ENCODE measurements around the gene FAM169A. TPM values are rescaled to one million over a fixed set of nuclear protein-coding genes. Genes with fewer than 3 reads are reported as not detected.
"Not testable (repeated sequence)": the region's sequence is repeated elsewhere in the genome, so short reads cannot be mapped to it uniquely, and the experiment has no call there.

FAM169A gene
- total and polyA plus RNA-seq, 2 donors (not counting 3 experiments of a cell fraction or from before 2014, with no cell fraction given): 0.06 to 0.62 TPM

DNA sequence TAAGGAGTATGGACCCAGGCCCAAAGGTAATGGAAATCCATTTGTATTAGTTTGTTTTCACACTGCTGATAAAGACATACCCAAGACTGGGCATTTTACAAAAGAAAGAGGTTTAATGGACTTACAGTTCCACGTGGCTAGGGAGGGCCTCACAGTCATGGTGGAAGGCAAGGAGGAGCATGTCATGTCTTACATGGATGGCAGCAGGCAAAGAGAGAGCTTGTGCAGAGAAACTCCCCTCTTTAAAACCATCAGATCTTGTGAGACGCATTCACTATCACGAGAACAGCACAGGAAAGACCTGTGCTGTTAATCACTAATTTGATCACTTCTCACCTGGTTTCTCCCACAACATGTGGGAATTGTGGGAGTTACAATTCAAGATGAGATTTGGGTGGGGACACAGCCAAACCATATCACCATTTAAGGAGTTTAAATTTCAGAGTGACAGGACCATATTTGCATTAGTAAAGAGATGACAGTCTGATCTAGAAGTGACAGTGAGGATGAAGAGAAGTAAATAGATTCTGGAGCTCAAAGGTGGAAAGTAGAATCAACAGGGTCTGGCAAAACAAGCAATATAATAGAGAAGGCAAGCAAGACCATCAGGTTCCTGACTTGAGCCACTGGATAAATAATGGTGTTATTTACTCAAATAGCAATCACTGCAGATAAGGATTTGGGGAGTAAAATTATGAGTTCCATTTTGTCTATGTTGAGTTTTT is 7.5 kb upstream of the FAM169A start:
- BruUV-seq (replicated peaks): no TSS peak
- intact Hi-C loops (cut with micrococcal nuclease) (no loop called here), dilution Hi-C loops (cut with MboI; ENCODE audit: extremely low pct_ligation_motif_present, low sequenced_read_pairs) (no loop called here)
- Histone ChIP-seq H2AFZ (ENCODE audit: low read depth, low read length) (no peak overlapping the region), H3K4me2 (ENCODE audit: insufficient read depth, low read length) (no peak overlapping the region), H3K4me3 (replicated peaks in 1 of 3; ENCODE audit: insufficient read depth in 1 of 3, low read depth in 1 of 3, low read length in 3 of 3) (no peak overlapping the region), H3K79me2 (ENCODE audit: control insufficient read depth, insufficient read depth, low read length) (no peaks in the 10 kb centered on the region), H3K9ac (replicated peaks; ENCODE audit: extremely low read depth, insufficient read depth, low read length) (no peak overlapping the region), H3K9me1 (replicated peaks; ENCODE audit: control insufficient read depth, extremely low read depth, insufficient read depth, low read length) (no peaks in the 10 kb centered on the region), H4K20me1 (replicated peaks; ENCODE audit: control insufficient read depth, extremely low read depth, insufficient read depth, low read length) (no peaks in the 10 kb centered on the region), H3K27ac (ENCODE audit: insufficient read depth, low read depth, low read length) (no peak overlapping the region), H3K36me3 (ENCODE audit: control insufficient read depth in 2 of 2, extremely low read depth in 1 of 2, insufficient read depth in 2 of 2, low read length in 2 of 2) (no peaks in the 10 kb centered on the region), H3K4me1 (ENCODE audit: control insufficient read depth, extremely low read depth, insufficient read depth, low read length) (no peaks in the 10 kb centered on the region), H3K9me3 (replicated peaks; ENCODE audit: control insufficient read depth, insufficient read depth, low read length) (no peaks in the 10 kb centered on the region), H3K27me3 (ENCODE audit: control insufficient read depth in 2 of 2, insufficient read depth in 2 of 2, low read length in 2 of 2) (peaks cover 7 to 9% of the 10 kb centered on the region in 2 experiments)
- TF ChIP-seq JUN (IDR thresholded peaks at IDR 0.05; ENCODE audit: borderline replicate concordance, insufficient read depth, insufficient read length, low read depth): no peak
- DNase-seq (ENCODE audit: low read depth, low spot score) (no peak), FAIRE-seq (no peak)
- ChIA-PET CTCF (no interaction called here), POLR2A (no interaction called here)

DNA sequence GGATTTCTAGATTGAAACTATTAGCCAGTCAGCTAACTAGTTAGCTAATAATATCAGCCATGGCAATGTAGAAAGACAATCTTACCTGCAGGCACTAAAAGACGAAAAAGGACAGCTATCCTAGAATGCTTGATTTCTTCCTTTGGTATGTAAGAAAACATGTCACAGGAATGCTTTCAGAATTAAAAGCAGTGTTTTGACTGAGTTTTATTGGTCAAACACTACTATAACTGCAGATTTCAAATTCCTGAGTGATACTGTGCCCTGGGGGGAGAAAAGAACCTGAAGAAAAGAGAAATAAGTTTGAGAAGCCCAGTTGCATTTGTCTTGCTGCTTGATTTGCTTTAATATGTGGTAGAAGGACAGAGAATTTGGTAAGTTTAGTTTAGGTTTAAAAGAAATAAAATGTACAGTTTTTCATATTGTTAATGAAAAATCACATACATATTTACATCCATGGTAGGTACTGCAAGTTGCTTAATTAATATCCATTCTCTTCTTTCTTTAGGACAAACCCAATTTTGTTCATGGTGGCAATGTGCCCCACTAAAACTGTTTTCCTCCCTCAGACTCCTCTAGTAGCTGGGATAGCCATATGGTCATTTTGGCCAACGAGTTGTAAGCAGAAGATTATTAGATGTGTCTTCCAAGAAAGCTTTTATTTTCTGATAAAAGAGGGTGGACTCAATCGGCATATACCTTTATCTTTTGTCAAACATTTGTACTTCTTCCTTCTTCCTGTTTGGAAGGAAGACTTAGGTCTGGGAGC is 4.3 kb upstream of the FAM169A start:
- no peak overlapping the region for H3K9ac ChIP-seq (replicated peaks; ENCODE audit: extremely low read depth, insufficient read depth, low read length)
- BruUV-seq (replicated peaks): no TSS peak
- H3K79me2 ChIP-seq (ENCODE audit: control insufficient read depth, insufficient read depth, low read length): no peaks in the 10 kb centered on the region
- DNase-seq (ENCODE audit: low read depth, low spot score): no peak
- no peak for FAIRE-seq
- no peak overlapping the region for H3K4me2 ChIP-seq (ENCODE audit: insufficient read depth, low read length)
- CTCF ChIA-PET: interaction anchor here (0.9 to 1.1 kb wide), 2 partner anchors 9 to 11 kb away, joined by 3 to 4 read pairs; no protein-coding TSS in a partner anchor
- H3K27me3 ChIP-seq (ENCODE audit: control insufficient read depth in 2 of 2, insufficient read depth in 2 of 2, low read length in 2 of 2): peaks cover 18 to 20% of the 10 kb centered on the region in 2 experiments
- intact Hi-C loops (cut with micrococcal nuclease): no loop called here
- no peak overlapping the region for H3K27ac ChIP-seq (ENCODE audit: insufficient read depth, low read depth, low read length)
- TF ChIP-seq, protein P1, sequence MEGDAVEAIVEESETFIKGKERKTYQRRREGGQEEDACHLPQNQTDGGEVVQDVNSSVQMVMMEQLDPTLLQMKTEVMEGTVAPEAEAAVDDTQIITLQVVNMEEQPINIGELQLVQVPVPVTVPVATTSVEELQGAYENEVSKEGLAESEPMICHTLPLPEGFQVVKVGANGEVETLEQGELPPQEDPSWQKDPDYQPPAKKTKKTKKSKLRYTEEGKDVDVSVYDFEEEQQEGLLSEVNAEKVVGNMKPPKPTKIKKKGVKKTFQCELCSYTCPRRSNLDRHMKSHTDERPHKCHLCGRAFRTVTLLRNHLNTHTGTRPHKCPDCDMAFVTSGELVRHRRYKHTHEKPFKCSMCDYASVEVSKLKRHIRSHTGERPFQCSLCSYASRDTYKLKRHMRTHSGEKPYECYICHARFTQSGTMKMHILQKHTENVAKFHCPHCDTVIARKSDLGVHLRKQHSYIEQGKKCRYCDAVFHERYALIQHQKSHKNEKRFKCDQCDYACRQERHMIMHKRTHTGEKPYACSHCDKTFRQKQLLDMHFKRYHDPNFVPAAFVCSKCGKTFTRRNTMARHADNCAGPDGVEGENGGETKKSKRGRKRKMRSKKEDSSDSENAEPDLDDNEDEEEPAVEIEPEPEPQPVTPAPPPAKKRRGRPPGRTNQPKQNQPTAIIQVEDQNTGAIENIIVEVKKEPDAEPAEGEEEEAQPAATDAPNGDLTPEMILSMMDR (IDR thresholded peaks at IDR 0.05; ENCODE audit: extremely low read depth in 1 of 2, insufficient read depth in 1 of 2, low read depth in 1 of 2, low read length in 2 of 2): no peak
- TF ChIP-seq MYC (IDR thresholded peaks at IDR 0.05; ENCODE audit: low read depth, low read length) (no peak), GATA2 (IDR thresholded peaks at IDR 0.05; ENCODE audit: insufficient read depth, insufficient read length, low read depth, low read length) (no peak)
- no peak overlapping the region for H3K4me3 ChIP-seq (replicated peaks in 1 of 3; ENCODE audit: insufficient read depth in 1 of 3, low read depth in 1 of 3, low read length in 3 of 3)
- H4K20me1 ChIP-seq (replicated peaks; ENCODE audit: control insufficient read depth, extremely low read depth, insufficient read depth, low read length): no peaks in the 10 kb centered on the region
- H3K9me3 ChIP-seq (replicated peaks; ENCODE audit: control insufficient read depth, insufficient read depth, low read length): no peaks in the 10 kb centered on the region
- H2AFZ ChIP-seq (ENCODE audit: low read depth, low read length): no peak overlapping the region
- H3K4me1 ChIP-seq (ENCODE audit: control insufficient read depth, extremely low read depth, insufficient read depth, low read length): peaks cover 8% of the 10 kb centered on the region
- dilution Hi-C loops (cut with MboI; ENCODE audit: extremely low pct_ligation_motif_present, low sequenced_read_pairs): no loop called here
- POLR2A ChIA-PET: no interaction called here
- no peaks in the 10 kb centered on the region for H3K36me3 ChIP-seq (ENCODE audit: control insufficient read depth in 2 of 2, extremely low read depth in 1 of 2, insufficient read depth in 2 of 2, low read length in 2 of 2)
- H3K9me1 ChIP-seq (replicated peaks; ENCODE audit: control insufficient read depth, extremely low read depth, insufficient read depth, low read length): no peaks in the 10 kb centered on the region

DNA sequence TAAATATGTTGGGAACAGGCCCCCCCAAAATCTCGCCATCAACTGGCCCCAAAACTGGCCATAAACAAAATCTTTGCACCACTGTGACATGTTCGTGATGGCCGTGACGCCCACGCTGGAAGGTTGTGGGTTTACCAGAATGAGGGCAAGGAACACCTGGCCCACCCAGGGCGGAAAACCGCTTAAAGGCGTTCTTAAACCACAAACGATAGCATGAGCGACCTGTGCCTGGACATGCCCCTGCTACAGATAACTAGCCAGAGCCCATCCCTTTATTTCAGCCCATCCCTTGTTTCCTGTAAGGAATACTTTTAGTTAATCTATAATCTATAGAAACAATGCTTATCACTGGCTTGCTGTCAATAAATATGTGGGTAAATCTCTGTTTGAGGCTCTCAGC is 3.2 kb upstream of the FAM169A start:
- H4K20me1 ChIP-seq (replicated peaks; ENCODE audit: control insufficient read depth, extremely low read depth, insufficient read depth, low read length); H3K9me3 ChIP-seq (replicated peaks; ENCODE audit: control insufficient read depth, insufficient read depth, low read length); CTCF ChIA-PET; H3K36me3 ChIP-seq (ENCODE audit: control insufficient read depth in 2 of 2, extremely low read depth in 1 of 2, insufficient read depth in 2 of 2, low read length in 2 of 2); BruUV-seq (replicated peaks); H3K9ac ChIP-seq (replicated peaks; ENCODE audit: extremely low read depth, insufficient read depth, low read length); intact Hi-C loops (cut with micrococcal nuclease); H3K4me3 ChIP-seq (replicated peaks in 1 of 3; ENCODE audit: insufficient read depth in 1 of 3, low read depth in 1 of 3, low read length in 3 of 3); H2AFZ ChIP-seq (ENCODE audit: low read depth, low read length); POLR2A ChIA-PET; DNase-seq (ENCODE audit: low read depth, low spot score); H3K79me2 ChIP-seq (ENCODE audit: control insufficient read depth, insufficient read depth, low read length); H3K27ac ChIP-seq (ENCODE audit: insufficient read depth, low read depth, low read length); H3K9me1 ChIP-seq (replicated peaks; ENCODE audit: control insufficient read depth, extremely low read depth, insufficient read depth, low read length); dilution Hi-C loops (cut with MboI; ENCODE audit: extremely low pct_ligation_motif_present, low sequenced_read_pairs); H3K4me2 ChIP-seq (ENCODE audit: insufficient read depth, low read length); FAIRE-seq: not testable (repeated sequence)
- Histone ChIP-seq H3K27me3 (ENCODE audit: control insufficient read depth in 2 of 2, insufficient read depth in 2 of 2, low read length in 2 of 2) (peaks cover 24 to 31% of the 10 kb centered on the region in 2 experiments), H3K4me1 (ENCODE audit: control insufficient read depth, extremely low read depth, insufficient read depth, low read length) (peaks cover 11% of the 10 kb centered on the region)
